ENCODE measurements around the gene G6PC2.

Gene G6PC2

DNA sequence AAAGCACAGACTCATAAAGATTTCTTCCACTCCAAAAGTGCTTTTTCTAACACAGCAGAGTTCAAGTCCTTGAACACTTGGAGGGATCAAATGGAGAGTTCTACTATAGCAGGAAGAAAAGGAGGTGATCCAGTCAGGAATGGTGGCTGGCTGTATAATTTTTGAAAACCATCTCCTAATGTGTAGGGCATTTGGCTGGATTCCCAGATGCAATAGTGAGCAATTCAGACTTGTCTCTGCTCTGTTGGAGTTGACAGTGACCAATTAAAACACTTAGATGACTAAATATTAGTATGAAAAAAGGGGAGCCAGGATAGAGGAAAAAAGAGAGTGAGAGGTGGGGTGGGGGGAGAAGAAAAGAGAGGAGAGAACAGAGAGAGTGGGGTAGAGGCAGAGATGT lies 5.3 kb upstream of the G6PC2 start:
- Histone ChIP-seq H3K4me1 (peaks cover 0 to 1% (median 0%) of the 10 kb centered on the region in 4 donors), H3K27me3 (no peaks in the 10 kb centered on the region), H3K9me3 (no peaks in the 10 kb centered on the region), H3K4me3 (no peak overlapping the region), H3K27ac (no peak overlapping the region), H3K36me3 (no peaks in the 10 kb centered on the region)
- TF ChIP-seq, protein P1, sequence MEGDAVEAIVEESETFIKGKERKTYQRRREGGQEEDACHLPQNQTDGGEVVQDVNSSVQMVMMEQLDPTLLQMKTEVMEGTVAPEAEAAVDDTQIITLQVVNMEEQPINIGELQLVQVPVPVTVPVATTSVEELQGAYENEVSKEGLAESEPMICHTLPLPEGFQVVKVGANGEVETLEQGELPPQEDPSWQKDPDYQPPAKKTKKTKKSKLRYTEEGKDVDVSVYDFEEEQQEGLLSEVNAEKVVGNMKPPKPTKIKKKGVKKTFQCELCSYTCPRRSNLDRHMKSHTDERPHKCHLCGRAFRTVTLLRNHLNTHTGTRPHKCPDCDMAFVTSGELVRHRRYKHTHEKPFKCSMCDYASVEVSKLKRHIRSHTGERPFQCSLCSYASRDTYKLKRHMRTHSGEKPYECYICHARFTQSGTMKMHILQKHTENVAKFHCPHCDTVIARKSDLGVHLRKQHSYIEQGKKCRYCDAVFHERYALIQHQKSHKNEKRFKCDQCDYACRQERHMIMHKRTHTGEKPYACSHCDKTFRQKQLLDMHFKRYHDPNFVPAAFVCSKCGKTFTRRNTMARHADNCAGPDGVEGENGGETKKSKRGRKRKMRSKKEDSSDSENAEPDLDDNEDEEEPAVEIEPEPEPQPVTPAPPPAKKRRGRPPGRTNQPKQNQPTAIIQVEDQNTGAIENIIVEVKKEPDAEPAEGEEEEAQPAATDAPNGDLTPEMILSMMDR (IDR thresholded peaks at IDR 0.05): no peak
- DNase-seq: no peak
- intact Hi-C loops (cut with DNase I; ENCODE audit: low total_unique reads): no loop called here

GRCh38 chr2:168896783-168897182 lies 4.3 kb upstream of the G6PC2 start:
- H3K9me3 ChIP-seq: no peaks in the 10 kb centered on the region
- no peaks in the 10 kb centered on the region for H3K4me1 ChIP-seq
- H3K27me3 ChIP-seq: no peaks in the 10 kb centered on the region
- no peak for DNase-seq
- TF ChIP-seq, protein P1 (IDR thresholded peaks at IDR 0.05): no peak
- no peaks in the 10 kb centered on the region for H3K36me3 ChIP-seq
- H3K4me3 ChIP-seq: no peak overlapping the region
- intact Hi-C loops (cut with DNase I; ENCODE audit: low total_unique reads): no loop called here
- no peak overlapping the region for H3K27ac ChIP-seq

DNA sequence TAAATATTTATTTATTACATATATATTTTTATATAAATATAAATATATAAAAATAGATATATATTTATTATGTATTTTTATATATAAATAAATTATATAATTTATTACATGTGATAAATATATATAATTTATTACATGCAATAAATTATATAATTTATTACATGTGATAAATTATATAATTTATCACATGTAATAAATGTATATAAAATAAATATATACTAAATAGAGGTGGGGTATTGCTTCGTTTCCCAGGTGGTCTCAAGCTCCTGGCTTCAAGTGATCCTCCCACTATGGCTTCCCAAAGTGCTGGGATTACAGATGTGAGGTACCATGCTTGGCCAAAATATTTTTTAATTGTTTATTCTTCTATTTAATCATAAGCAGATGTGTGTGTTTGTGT lies 3.6 kb upstream of the G6PC2 start:
- no peaks in the 10 kb centered on the region for H3K4me1 ChIP-seq
- H3K27ac ChIP-seq: no peak overlapping the region
- TF ChIP-seq, protein P1 (IDR thresholded peaks at IDR 0.05): no peak
- no peak for DNase-seq
- no peaks in the 10 kb centered on the region for H3K36me3 ChIP-seq
- no peak overlapping the region for H3K4me3 ChIP-seq
- H3K9me3 ChIP-seq: no peaks in the 10 kb centered on the region
- intact Hi-C loops (cut with DNase I; ENCODE audit: low total_unique reads): no loop called here
- no peaks in the 10 kb centered on the region for H3K27me3 ChIP-seq

DNA sequence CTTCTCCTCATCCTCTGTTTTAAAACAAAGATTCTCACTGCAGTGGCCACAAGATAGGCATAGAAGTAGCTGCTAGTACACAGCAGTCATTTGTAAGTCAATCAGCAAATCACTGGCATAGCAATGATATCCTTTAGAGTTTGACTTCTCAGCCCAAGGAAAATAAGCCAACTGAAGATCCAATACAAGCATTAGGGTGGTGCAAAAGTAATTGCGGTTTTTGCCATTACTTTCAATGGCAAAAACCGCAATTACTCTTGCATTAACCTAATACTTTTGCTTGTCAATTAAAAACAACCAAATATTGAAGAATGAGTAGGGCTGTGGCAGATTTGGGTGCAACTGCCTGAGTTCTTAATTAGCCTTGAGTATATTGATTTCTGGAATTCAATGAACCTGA lies 2.8 kb downstream of the G6PC2 start:
- intact Hi-C loops (cut with DNase I; ENCODE audit: low total_unique reads): no loop called here
- no peaks in the 10 kb centered on the region for H3K9me3 ChIP-seq
- H3K27ac ChIP-seq: no peak overlapping the region
- no peaks in the 10 kb centered on the region for H3K4me1 ChIP-seq
- DNase-seq: no peak
- H3K4me3 ChIP-seq: no peak overlapping the region
- no peaks in the 10 kb centered on the region for H3K27me3 ChIP-seq
- no peaks in the 10 kb centered on the region for H3K36me3 ChIP-seq
- TF ChIP-seq, protein P1 (IDR thresholded peaks at IDR 0.05): no peak

GRCh38 chr2:168904358-168904757 lies 3.3 kb downstream of the G6PC2 start:
- Histone ChIP-seq H3K4me3 (no peak overlapping the region), H3K4me1 (no peaks in the 10 kb centered on the region), H3K36me3 (no peaks in the 10 kb centered on the region), H3K9me3 (no peaks in the 10 kb centered on the region), H3K27ac (no peak overlapping the region), H3K27me3 (no peaks in the 10 kb centered on the region)
- TF ChIP-seq, protein P1 (IDR thresholded peaks at IDR 0.05): no peak
- no peak for DNase-seq
- intact Hi-C loops (cut with DNase I; ENCODE audit: low total_unique reads): no loop called here

All from tibial artery (tissue), 4 donors.